LNCaP clone FGC (cell line): ENCODE results near the gene CCR2.
"Not testable (repeated sequence)": the region's sequence is repeated elsewhere in the genome, so short reads cannot be mapped to it uniquely, and the experiment has no call there.

Source experiments
- DNase-seq: peaks from one replicate; pipeline ENCODE4 v3.0.0-alpha.2; 2011; ENCODE audit warnings: low read depth
- H3K4me3 ChIP-seq: 2 replicates; pipeline ENCODE4 v1.5.1; 2011; ENCODE audit warnings: mild to moderate bottlenecking, low read depth, low read length, control low read depth
- TF ChIP-seq, protein P1 (sequence below): IDR thresholded peaks from 2 replicates; pipeline ENCODE4 v1.5.1; 2012; ENCODE audit warnings: mild to moderate bottlenecking; ENCODE audit not compliant: control insufficient read depth, insufficient read depth; ENCODE audit errors: extremely low read depth

Gene CCR2

DNA sequence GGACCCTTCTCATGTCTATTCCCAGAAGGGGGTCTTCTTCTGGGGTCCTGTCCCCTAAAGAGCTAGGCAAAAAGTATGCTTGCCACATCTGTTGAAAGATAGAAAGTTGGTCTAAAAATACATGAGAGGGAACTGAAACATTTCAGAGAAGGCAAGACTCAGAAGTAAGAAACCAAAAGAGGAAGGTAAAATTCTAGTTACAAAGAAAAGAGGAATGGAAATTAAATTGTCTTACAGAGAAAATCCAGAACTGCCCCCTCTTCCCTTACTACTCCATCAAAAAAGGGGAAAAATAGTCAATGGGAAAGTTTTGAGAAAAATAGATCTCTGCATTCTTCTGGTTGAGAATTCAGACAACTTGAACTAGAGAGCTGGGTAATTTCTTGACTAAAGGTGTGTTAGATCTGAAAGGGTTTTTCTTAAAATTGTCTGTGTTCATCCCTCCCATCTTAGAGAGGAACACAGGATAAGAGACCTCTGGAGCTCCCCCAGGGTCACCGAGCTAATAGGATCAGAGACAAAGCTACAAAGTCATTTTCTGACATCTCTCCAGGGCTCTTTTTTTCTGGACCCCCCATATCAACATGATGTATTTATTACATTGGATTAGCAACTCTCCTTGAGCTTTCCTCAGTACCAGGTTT is 32.3 kb upstream of the CCR2 start:
- no peak for DNase-seq
- H3K4me3 ChIP-seq, result no peak overlapping the region
- TF ChIP-seq, protein P1, sequence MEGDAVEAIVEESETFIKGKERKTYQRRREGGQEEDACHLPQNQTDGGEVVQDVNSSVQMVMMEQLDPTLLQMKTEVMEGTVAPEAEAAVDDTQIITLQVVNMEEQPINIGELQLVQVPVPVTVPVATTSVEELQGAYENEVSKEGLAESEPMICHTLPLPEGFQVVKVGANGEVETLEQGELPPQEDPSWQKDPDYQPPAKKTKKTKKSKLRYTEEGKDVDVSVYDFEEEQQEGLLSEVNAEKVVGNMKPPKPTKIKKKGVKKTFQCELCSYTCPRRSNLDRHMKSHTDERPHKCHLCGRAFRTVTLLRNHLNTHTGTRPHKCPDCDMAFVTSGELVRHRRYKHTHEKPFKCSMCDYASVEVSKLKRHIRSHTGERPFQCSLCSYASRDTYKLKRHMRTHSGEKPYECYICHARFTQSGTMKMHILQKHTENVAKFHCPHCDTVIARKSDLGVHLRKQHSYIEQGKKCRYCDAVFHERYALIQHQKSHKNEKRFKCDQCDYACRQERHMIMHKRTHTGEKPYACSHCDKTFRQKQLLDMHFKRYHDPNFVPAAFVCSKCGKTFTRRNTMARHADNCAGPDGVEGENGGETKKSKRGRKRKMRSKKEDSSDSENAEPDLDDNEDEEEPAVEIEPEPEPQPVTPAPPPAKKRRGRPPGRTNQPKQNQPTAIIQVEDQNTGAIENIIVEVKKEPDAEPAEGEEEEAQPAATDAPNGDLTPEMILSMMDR, result no peak

- H3K4me3 ChIP-seq, result no peak overlapping the region
- DNase-seq, result no peak
- TF ChIP-seq, protein P1, result no peak
Measured at GRCh38 chr3:46324036-46324435, 29.9 kb upstream of the CCR2 start.

DNA sequence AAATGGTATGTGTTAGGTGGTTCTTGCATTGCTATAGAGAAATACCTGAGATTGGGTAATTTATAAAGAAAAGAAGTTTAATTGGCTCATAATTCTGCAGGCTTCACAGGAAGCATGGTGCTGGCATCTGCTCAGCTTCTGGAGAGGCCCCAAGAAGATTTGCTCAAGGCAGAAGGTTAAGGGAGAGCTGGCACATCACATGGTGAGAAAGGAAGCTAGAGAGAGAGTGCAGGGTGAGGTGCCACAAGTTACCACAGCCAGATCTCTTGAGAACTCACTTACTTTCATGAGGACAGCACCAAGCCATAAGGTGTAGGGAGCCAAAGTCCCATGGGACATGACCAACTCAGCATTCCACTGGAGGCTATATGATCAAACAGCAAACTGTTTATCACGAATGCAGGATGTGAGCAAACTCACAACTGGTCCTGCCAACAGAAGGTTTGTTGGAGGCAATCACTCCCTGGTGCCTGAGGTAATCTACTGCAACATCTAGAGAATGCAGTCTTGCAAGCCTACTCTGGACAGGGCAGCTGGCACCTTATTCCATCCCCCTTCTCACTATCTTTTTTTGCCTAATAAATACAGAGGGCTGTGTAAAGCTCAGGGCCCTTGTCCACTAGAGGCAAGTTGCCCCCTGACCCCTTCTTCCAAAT is 28.1 kb upstream of the CCR2 start:
- DNase-seq, result no peak
- no peak overlapping the region for H3K4me3 ChIP-seq
- TF ChIP-seq, protein P1, result no peak

DNA sequence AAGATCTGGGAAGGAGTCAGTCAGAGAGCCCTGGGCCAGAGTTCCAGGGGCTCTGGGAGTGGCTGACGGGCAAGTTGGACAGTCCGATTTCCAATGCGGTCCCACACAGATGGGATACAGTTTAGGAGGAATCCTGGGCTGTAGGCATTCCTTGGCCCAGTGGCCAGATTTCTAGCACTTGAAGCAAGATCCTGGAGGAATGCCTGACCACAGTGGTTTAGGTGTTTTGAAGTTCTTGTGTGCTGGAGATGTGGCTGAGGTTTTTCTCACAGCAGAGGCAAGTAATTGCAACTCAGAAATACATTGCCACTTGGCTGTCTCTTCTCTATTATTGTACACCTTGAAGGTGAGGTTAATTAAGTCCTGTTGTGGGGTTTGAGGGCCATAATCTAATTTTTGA is 23.2 kb upstream of the CCR2 start:
- not testable (repeated sequence) for DNase-seq, H3K4me3 ChIP-seq

DNA sequence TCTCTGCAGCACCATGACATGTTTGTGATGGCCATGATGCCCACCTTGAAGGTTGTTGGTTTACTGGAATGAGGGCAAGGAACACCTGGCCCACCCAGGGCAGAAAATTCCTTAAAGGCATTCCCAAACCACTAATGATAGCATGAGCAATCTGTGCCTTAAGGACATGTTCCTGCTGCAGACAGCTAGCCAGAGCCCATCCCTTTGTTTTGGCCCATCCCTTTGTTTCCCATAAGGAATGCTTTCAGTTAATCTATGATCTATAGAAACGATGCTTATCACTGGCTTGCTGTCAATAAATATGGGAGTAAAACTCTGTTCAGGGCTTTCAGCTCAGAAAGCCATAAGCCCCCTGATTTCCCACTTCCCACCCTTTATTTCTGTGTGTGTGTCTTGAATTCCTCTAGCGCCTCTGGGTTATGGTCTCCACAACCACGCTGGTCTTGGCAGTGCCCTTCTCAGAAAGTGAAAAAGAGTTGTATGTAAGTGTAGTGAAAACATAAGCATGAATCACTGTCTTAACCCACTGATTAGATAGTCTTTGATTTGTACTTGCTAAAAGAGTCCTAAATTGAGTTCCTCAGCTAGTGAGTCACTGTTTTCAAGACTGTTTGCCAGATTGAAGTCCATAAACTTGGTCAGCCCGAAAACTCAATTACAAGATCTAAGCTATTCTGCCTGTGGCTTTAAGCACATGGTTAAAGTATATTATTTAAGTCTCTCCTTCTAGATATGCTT is 19.0 kb upstream of the CCR2 start:
- TF ChIP-seq, protein P1, result no peak
- no peak for DNase-seq
- no peak overlapping the region for H3K4me3 ChIP-seq

- TF ChIP-seq, protein P1, result no peak
- H3K4me3 ChIP-seq, result no peak overlapping the region
- no peak for DNase-seq
Measured at GRCh38 chr3:46335541-46335940, 18.4 kb upstream of the CCR2 start.

DNA sequence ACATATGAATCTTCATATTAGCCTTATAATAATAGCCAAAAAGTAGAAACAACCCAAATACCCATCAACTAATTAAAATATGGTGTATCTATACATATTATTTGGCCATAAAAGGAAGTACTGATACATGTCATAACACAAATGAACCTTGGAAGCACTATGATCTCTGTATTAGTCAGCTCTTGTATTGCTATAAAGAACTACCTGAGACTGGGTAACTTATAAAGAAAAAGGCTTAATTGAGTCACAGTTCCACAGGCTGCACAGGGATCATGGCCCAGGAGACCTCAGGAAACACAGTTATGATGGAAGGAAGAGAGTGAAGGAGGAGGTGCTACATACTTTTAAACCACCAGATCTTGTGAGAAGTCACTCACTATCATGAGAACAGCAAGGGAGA is 16.0 kb upstream of the CCR2 start:
- TF ChIP-seq, protein P1, result no peak
- no peak overlapping the region for H3K4me3 ChIP-seq
- no peak for DNase-seq
